Activated CD4-positive, alpha-beta T cell treated with anti-CD3 and anti-CD28 coated beads for 36 hours (primary cell): Measurements from ENCODE around the gene VHLL. TPM values are rescaled to one million over a fixed set of nuclear protein-coding genes. Genes with fewer than 3 reads are reported as not detected.

Source experiments
- ATAC-seq: fragments of 200-7000 bp; cut with Tn5 transposase; one replicate; pipeline ENCODE4 v1.10.0; 2021; ENCODE audit warnings: mild to moderate bottlenecking, moderate library complexity
- CTCF ChIA-PET: fragments of 350-600 bp; sonication (Branson Sonifier 250); formaldehyde crosslinking; loops from one replicate; lab custom pipeline; 2021; ENCODE audit warnings: antibody characterized with exemption; lab: Charles Lee
- POLR2A ChIA-PET: fragments of 350-600 bp; sonication (Branson Sonifier 250); formaldehyde crosslinking; loops from one replicate; lab custom pipeline; 2021; ENCODE audit warnings: antibody characterized with exemption, inconsistent platforms; lab: Charles Lee
- DNase-seq: peaks from one replicate; pipeline ENCODE4 v3.0.0-alpha.2; 2020
- H3K27ac Mint-ChIP-seq: one replicate; pipeline ENCODE4 v1.8.0; 2021; ENCODE audit warnings: mixed read lengths
- H3K27me3 Mint-ChIP-seq: one replicate; pipeline ENCODE4 v1.8.0; 2021; ENCODE audit warnings: mixed read lengths
- H3K36me3 Mint-ChIP-seq: one replicate; pipeline ENCODE4 v1.8.0; 2021; ENCODE audit warnings: low read depth, mixed read lengths
- H3K4me1 Mint-ChIP-seq: one replicate; pipeline ENCODE4 v1.8.0; 2021; ENCODE audit warnings: mixed read lengths
- H3K4me3 Mint-ChIP-seq: one replicate; pipeline ENCODE4 v1.8.0; 2021; ENCODE audit warnings: mild to moderate bottlenecking, moderate library complexity, mixed read lengths
- H3K9me3 Mint-ChIP-seq: one replicate; pipeline ENCODE4 v1.8.0; 2021; ENCODE audit warnings: low read depth, mixed read lengths
- intact Hi-C, 2 experiments: fragments of 100-400 bp; cut with DNase I in 1 of 2; cut with micrococcal nuclease in 1 of 2; formaldehyde crosslinking; loops; one replicate each; pipeline versions ENCODE4 v1.14.2 to v1.15.1; 2022 to 2024; cut with DNase I, micrococcal nuclease
- total RNA-seq, 2 experiments: library from RNA; stranded (reverse); gene quantifications; one replicate each; pipeline ENCODE4 v1.2.3, GENCODE V29; 2021

VHLL gene
- total RNA-seq, 2 experiments from 2014 or later, result 0.28 TPM; not detected in 1

- ChIA-PET CTCF (interaction anchor here (1.2 kb wide), 1 partner anchor 10 kb away, joined by 3 read pairs; no protein-coding TSS in a partner anchor), POLR2A (interaction anchor here (0.6 kb wide), 1 partner anchor 45 kb away, joined by 3 read pairs; no protein-coding TSS in a partner anchor)
- DNase-seq, result no peak
- Mint-ChIP-seq H3K4me1 (peaks cover 9% of the 10 kb centered on the region), H3K27me3 (no peaks in the 10 kb centered on the region), H3K27ac (no peak overlapping the region), H3K4me3 (no peak overlapping the region), H3K9me3 (no peaks in the 10 kb centered on the region), H3K36me3 (peaks cover 66% of the 10 kb centered on the region)
- intact Hi-C loops, result no loop called here
- no peak for ATAC-seq
Measured at GRCh38 chr1:156258859-156259258, 40.2 kb downstream of the VHLL start.

- ChIA-PET CTCF (no interaction called here), POLR2A (no interaction called here)
- H3K4me1 Mint-ChIP-seq, result peaks cover 2% of the 10 kb centered on the region
- no peak for ATAC-seq
- H3K27me3 Mint-ChIP-seq, result no peaks in the 10 kb centered on the region
- intact Hi-C loops, result no loop called here
- H3K36me3 Mint-ChIP-seq, result peaks cover 66% of the 10 kb centered on the region
- no peak overlapping the region for H3K27ac Mint-ChIP-seq
- no peak for DNase-seq
- no peak overlapping the region for H3K4me3 Mint-ChIP-seq
- H3K9me3 Mint-ChIP-seq, result no peaks in the 10 kb centered on the region
Measured at GRCh38 chr1:156257711-156258110, 41.4 kb downstream of the VHLL start.

GRCh38 chr1:156253634-156254033 lies 45.5 kb downstream of the VHLL start:
- DNase-seq, result no peak
- ChIA-PET CTCF (interaction anchor here (1.0 kb wide), 1 partner anchor 20 kb away, joined by 4 read pairs; no protein-coding TSS in a partner anchor), POLR2A (no interaction called here)
- ATAC-seq, result no peak
- peak overlapping the region; percentile 37 for H3K27ac Mint-ChIP-seq
- no peaks in the 10 kb centered on the region for H3K4me1 Mint-ChIP-seq
- intact Hi-C loops, result no loop called here
- H3K4me3 Mint-ChIP-seq, result no peak overlapping the region
- no peaks in the 10 kb centered on the region for H3K9me3 Mint-ChIP-seq
- H3K27me3 Mint-ChIP-seq, result no peaks in the 10 kb centered on the region
- H3K36me3 Mint-ChIP-seq, result peaks cover 47% of the 10 kb centered on the region

GRCh38 chr1:156251527-156251926 lies 47.6 kb downstream of the VHLL start:
- no peaks in the 10 kb centered on the region for H3K9me3 Mint-ChIP-seq
- ChIA-PET POLR2A (no interaction called here), CTCF (no interaction called here)
- ATAC-seq (no peak), DNase-seq (no peak)
- no peaks in the 10 kb centered on the region for H3K27me3 Mint-ChIP-seq
- intact Hi-C loops, result no loop called here
- H3K4me1 Mint-ChIP-seq, result no peaks in the 10 kb centered on the region
- no peak overlapping the region for H3K4me3 Mint-ChIP-seq
- H3K27ac Mint-ChIP-seq, result no peak overlapping the region
- peaks cover 32% of the 10 kb centered on the region for H3K36me3 Mint-ChIP-seq

- Mint-ChIP-seq H3K9me3 (no peaks in the 10 kb centered on the region), H3K27me3 (peaks cover 4% of the 10 kb centered on the region), H3K36me3 (peaks cover 28% of the 10 kb centered on the region), H3K4me1 (peaks cover 11% of the 10 kb centered on the region), H3K27ac (no peak overlapping the region), H3K4me3 (no peak overlapping the region)
- ChIA-PET POLR2A (no interaction called here), CTCF (interaction anchor here (1.2 kb wide), 1 partner anchor 10 kb away, joined by 3 read pairs; no protein-coding TSS in a partner anchor)
- DNase-seq (no peak), ATAC-seq (no peak)
- intact Hi-C loops, result no loop called here
Measured at GRCh38 chr1:156249593-156249992, 49.5 kb downstream of the VHLL start.

Other genes with a start within 250 kb of the VHLL start
- gene UBQLN4, start 245.5 kb downstream of the VHLL start, total RNA-seq, result 10 to 100 TPM; 34.5 to 49.0 TPM
- gene LAMTOR2, start 244.5 kb downstream of the VHLL start, total RNA-seq, result 10 to 100 TPM; 26.1 to 50.3 TPM
- gene RAB25, start 238.1 kb downstream of the VHLL start, total RNA-seq, result under 1 TPM; 0.46 to 0.77 TPM
- under 1 TPM; 0.48 to 0.79 TPM for gene MEX3A, start 216.8 kb downstream of the VHLL start, total RNA-seq
- 100 to 1,000 TPM; 184 to 218 TPM for gene LMNA, start 184.6 kb downstream of the VHLL start, total RNA-seq
- 10 to 100 TPM; 53.3 to 64.5 TPM for gene SEMA4A, start 145.7 kb downstream of the VHLL start, total RNA-seq
- 10 to 100 TPM; 42.4 to 51.9 TPM for gene SLC25A44, start 105.2 kb downstream of the VHLL start, total RNA-seq
- 100 to 1,000 TPM; 108 to 117 TPM for gene PMF1, start 86.3 kb downstream of the VHLL start, total RNA-seq
- gene BGLAP, start 57.1 kb downstream of the VHLL start, total RNA-seq, result 1 to 10 TPM; 2.1 to 2.4 TPM
- gene PAQR6, start 51.3 kb downstream of the VHLL start, total RNA-seq, result 1 to 10 TPM; 4.7 to 5.7 TPM
- 10 to 100 TPM; 61.7 to 64.6 TPM for gene SMG5, start 16.5 kb downstream of the VHLL start, total RNA-seq
- 10 to 100 TPM; 10.2 to 10.5 TPM for gene TMEM79, start 15.0 kb downstream of the VHLL start, total RNA-seq
- 10 to 100 TPM; 10.8 to 12.1 TPM for gene GLMP, start 3.6 kb downstream of the VHLL start, total RNA-seq
- 100 to 1,000 TPM; 297 to 406 TPM for gene CCT3, start 39.0 kb upstream of the VHLL start, total RNA-seq
- under 1 TPM; 0.25 to 0.83 TPM for gene TSACC, start 39.2 kb upstream of the VHLL start, total RNA-seq
- not detected for gene RHBG, start 69.9 kb upstream of the VHLL start, total RNA-seq
- 10 to 100 TPM; 32.1 to 33.6 TPM for gene MEF2D, start 201.5 kb upstream of the VHLL start, total RNA-seq